DMS 273 (cell line): ENCODE data around the gene HERC2.

Source experiments
- DNase-seq: peaks from one replicate; lab custom pipeline; 2025; ENCODE audit not compliant: unreplicated experiment; lab: John Stamatoyannopoulos, UW

The HERC2 gene

GRCh38 chr15:28099555-28100140, 222.3 kb downstream of the HERC2 start:
- DNase-seq = no peak

- peak; percentile 45 for DNase-seq
Observed at GRCh38 chr15:28098766-28099554, 223.0 kb downstream of the HERC2 start, which contains the start of gene OCA2. Gene OCA2, minus strand, starts transcription at chr15:28099315. Its CDS starts 17,441 bp downstream, at chr15:28081874.

GRCh38 chr15:28098360-28098765, 223.6 kb downstream of the HERC2 start:
- DNase-seq = peak; percentile 65

GRCh38 chr15:28097656-28098359, 224.2 kb downstream of the HERC2 start:
- DNase-seq = peak; percentile 22

- DNase-seq = peak; percentile 40
Observed at GRCh38 chr15:28096670-28097431, 225.1 kb downstream of the HERC2 start.

- DNase-seq = no peak
Observed at GRCh38 chr15:28096411-28096669, 225.6 kb downstream of the HERC2 start.

GRCh38 chr15:28094732-28095521, 227.1 kb downstream of the HERC2 start:
- DNase-seq = peak; percentile 53

GRCh38 chr15:28093752-28094535, 228.0 kb downstream of the HERC2 start:
- DNase-seq = no peak

GRCh38 chr15:28091313-28091712, 230.7 kb downstream of the HERC2 start:
- DNase-seq = no peak

GRCh38 chr15:28086175-28086703, 235.7 kb downstream of the HERC2 start:
- peak; percentile 79 for DNase-seq

- no peak for DNase-seq
Observed at GRCh38 chr15:28085489-28086174, 236.3 kb downstream of the HERC2 start.

- no peak for DNase-seq
Observed at GRCh38 chr15:28084547-28084946, 237.4 kb downstream of the HERC2 start.

GRCh38 chr15:28082891-28083684, 238.9 kb downstream of the HERC2 start:
- DNase-seq = no peak

GRCh38 chr15:28081594-28081993, 240.4 kb downstream of the HERC2 start:
- no peak for DNase-seq

- no peak for DNase-seq
Observed at GRCh38 chr15:28080386-28080785, 241.6 kb downstream of the HERC2 start.

- no peak for DNase-seq
Observed at GRCh38 chr15:28079313-28079969, 242.5 kb downstream of the HERC2 start.

- DNase-seq = no peak
Observed at GRCh38 chr15:28078191-28078719, 243.7 kb downstream of the HERC2 start.
